Activated CD4-positive, alpha-beta T cell treated with anti-CD3 and anti-CD28 coated beads, Interleukin-2, amount 10 ng/mL, durations not matched to agents 7 days and 5 days (primary cell): ENCODE data around the gene GP1BA. TPM values are rescaled to one million over a fixed set of nuclear protein-coding genes. Genes with fewer than 3 reads are reported as not detected.

Experiments
- CTCF ChIA-PET: fragments of 350-600 bp; sonication (Branson Sonifier 250); formaldehyde crosslinking; loops from one replicate; lab custom pipeline; 2021; ENCODE audit warnings: antibody characterized with exemption; lab: Charles Lee
- POLR2A ChIA-PET: fragments of 350-600 bp; sonication (Branson Sonifier 250); formaldehyde crosslinking; loops from one replicate; lab custom pipeline; 2021; ENCODE audit warnings: antibody characterized with exemption; lab: Charles Lee
- DNase-seq: peaks from one replicate; pipeline ENCODE4 v3.0.0-alpha.2; 2020
- H3K27ac Mint-ChIP-seq: one replicate; pipeline ENCODE4 v1.8.0; 2021; ENCODE audit warnings: mild to moderate bottlenecking, moderate library complexity, mixed read lengths
- H3K27me3 Mint-ChIP-seq: one replicate; pipeline ENCODE4 v1.8.0; 2021; ENCODE audit warnings: mixed read lengths
- H3K36me3 Mint-ChIP-seq: one replicate; pipeline ENCODE4 v1.8.0; 2021; ENCODE audit warnings: low read depth, mixed read lengths
- H3K4me1 Mint-ChIP-seq: one replicate; pipeline ENCODE4 v1.8.0; 2021; ENCODE audit warnings: mixed read lengths
- H3K4me3 Mint-ChIP-seq: one replicate; pipeline ENCODE4 v1.8.0; 2021; ENCODE audit warnings: mild to moderate bottlenecking, moderate library complexity, mixed read lengths
- H3K9me3 Mint-ChIP-seq: one replicate; pipeline ENCODE4 v1.8.0; 2021; ENCODE audit warnings: mixed read lengths
- total RNA-seq, 2 experiments: library from RNA; stranded (reverse); gene quantifications; one replicate each; pipeline ENCODE4 v1.2.3, GENCODE V29; 2021

Gene GP1BA
- total RNA-seq = not detected

GRCh38 chr17:4931963-4932362 lies at the start of gene GP1BA:
Gene GP1BA (plus strand): TSS chr17:4932277. CDS start chr17:4932605, 328 bp downstream.
- Mint-ChIP-seq H3K27ac (peak within 1 kb of the TSS; percentile 10), H3K4me1 (peaks cover 28% of the 10 kb centered on the region), H3K4me3 (no peak within 1 kb of the TSS), H3K9me3 (no peaks in the 10 kb centered on the region), H3K27me3 (no peaks in the 10 kb centered on the region), H3K36me3 (peaks cover 41% of the 10 kb centered on the region)
- DNase-seq = no peak
- CTCF ChIA-PET = no interaction called here
- POLR2A ChIA-PET = no interaction called here

- POLR2A ChIA-PET = no interaction called here
- H3K4me1 Mint-ChIP-seq = peaks cover 5% of the 10 kb centered on the region
Measured at GRCh38 chr17:4884489-4884888, 47.6 kb upstream of the GP1BA start.

GRCh38 chr17:4886830-4887229 lies 45.2 kb upstream of the GP1BA start:
- peaks cover 40% of the 10 kb centered on the region for H3K36me3 Mint-ChIP-seq
- DNase-seq = no peak
- H3K4me1 Mint-ChIP-seq = peaks cover 3% of the 10 kb centered on the region
- ChIA-PET POLR2A (no interaction called here), CTCF (interaction anchor here (1.3 kb wide), 1 partner anchor 22 kb away, joined by 5 read pairs; no protein-coding TSS in a partner anchor)
- no peak overlapping the region for H3K4me3 Mint-ChIP-seq
- no peaks in the 10 kb centered on the region for H3K27me3 Mint-ChIP-seq
- peak overlapping the region; percentile 62 for H3K27ac Mint-ChIP-seq
- H3K9me3 Mint-ChIP-seq = no peaks in the 10 kb centered on the region

More at GRCh38 chr17:4884489-4884888, 47.6 kb upstream of the GP1BA start:
- Mint-ChIP-seq H3K36me3 (peaks cover 38% of the 10 kb centered on the region), H3K4me3 (no peak overlapping the region), H3K9me3 (no peaks in the 10 kb centered on the region), H3K27me3 (no peaks in the 10 kb centered on the region), H3K27ac (no peak overlapping the region)
- CTCF ChIA-PET = interaction anchor here (0.6 to 1.1 kb wide), 2 partner anchors 13 to 95 kb away, joined by 3 read pairs; no protein-coding TSS in a partner anchor
- no peak for DNase-seq

GRCh38 chr17:4887581-4887980 lies 44.5 kb upstream of the GP1BA start:
- CTCF ChIA-PET = no interaction called here
- POLR2A ChIA-PET = no interaction called here
- Mint-ChIP-seq H3K27ac (no peak overlapping the region), H3K27me3 (no peaks in the 10 kb centered on the region), H3K4me3 (no peak overlapping the region), H3K9me3 (no peaks in the 10 kb centered on the region), H3K36me3 (peaks cover 37% of the 10 kb centered on the region), H3K4me1 (peaks cover 3% of the 10 kb centered on the region)
- no peak for DNase-seq

- H3K27me3 Mint-ChIP-seq = no peaks in the 10 kb centered on the region
- no peaks in the 10 kb centered on the region for H3K9me3 Mint-ChIP-seq
Measured at GRCh38 chr17:4891411-4892410, 40.4 kb upstream of the GP1BA start.

GRCh38 chr17:4892499-4893221 lies 39.4 kb upstream of the GP1BA start:
- Mint-ChIP-seq H3K4me3 (no peak overlapping the region), H3K9me3 (no peaks in the 10 kb centered on the region), H3K4me1 (peaks cover 3% of the 10 kb centered on the region), H3K27ac (no peak overlapping the region), H3K36me3 (peaks cover 22% of the 10 kb centered on the region), H3K27me3 (no peaks in the 10 kb centered on the region)
- ChIA-PET CTCF (no interaction called here), POLR2A (no interaction called here)
- DNase-seq = no peak

More at GRCh38 chr17:4891411-4892410, 40.4 kb upstream of the GP1BA start:
- Mint-ChIP-seq H3K4me3 (no peak overlapping the region), H3K4me1 (peaks cover 3% of the 10 kb centered on the region), H3K36me3 (peaks cover 23% of the 10 kb centered on the region), H3K27ac (no peak overlapping the region)
- CTCF ChIA-PET = interaction anchor here (0.9 kb wide), 1 partner anchor 17 kb away, joined by 4 read pairs; no protein-coding TSS in a partner anchor
- no peak for DNase-seq
- POLR2A ChIA-PET = no interaction called here

- ChIA-PET POLR2A (no interaction called here), CTCF (no interaction called here)
- H3K9me3 Mint-ChIP-seq = no peaks in the 10 kb centered on the region
- H3K4me3 Mint-ChIP-seq = no peak overlapping the region
- H3K36me3 Mint-ChIP-seq = peaks cover 22% of the 10 kb centered on the region
- H3K27me3 Mint-ChIP-seq = no peaks in the 10 kb centered on the region
- DNase-seq = no peak
- H3K27ac Mint-ChIP-seq = no peak overlapping the region
- peaks cover 4% of the 10 kb centered on the region for H3K4me1 Mint-ChIP-seq
Measured at GRCh38 chr17:4893272-4893671, 38.8 kb upstream of the GP1BA start.

GRCh38 chr17:4893721-4894560 lies 38.1 kb upstream of the GP1BA start:
- Mint-ChIP-seq H3K9me3 (no peaks in the 10 kb centered on the region), H3K4me1 (peaks cover 7% of the 10 kb centered on the region), H3K36me3 (peaks cover 20% of the 10 kb centered on the region), H3K27me3 (no peaks in the 10 kb centered on the region), H3K4me3 (no peak overlapping the region), H3K27ac (no peak overlapping the region)
- DNase-seq = no peak
- CTCF ChIA-PET = no interaction called here
- POLR2A ChIA-PET = no interaction called here

GRCh38 chr17:4895121-4895520 lies 37.0 kb upstream of the GP1BA start:
- peaks cover 7% of the 10 kb centered on the region for H3K27me3 Mint-ChIP-seq
- no peak overlapping the region for H3K27ac Mint-ChIP-seq
- H3K36me3 Mint-ChIP-seq = peaks cover 18% of the 10 kb centered on the region
- H3K9me3 Mint-ChIP-seq = no peaks in the 10 kb centered on the region
- H3K4me3 Mint-ChIP-seq = no peak overlapping the region
- peaks cover 13% of the 10 kb centered on the region for H3K4me1 Mint-ChIP-seq
- ChIA-PET POLR2A (no interaction called here), CTCF (interaction anchor here (0.9 kb wide), 1 partner anchor 181 kb away, joined by 3 read pairs; no protein-coding TSS in a partner anchor)
- no peak for DNase-seq

GRCh38 chr17:4895657-4896331 lies 36.3 kb upstream of the GP1BA start:
- Mint-ChIP-seq H3K9me3 (no peaks in the 10 kb centered on the region), H3K27me3 (peaks cover 8% of the 10 kb centered on the region), H3K36me3 (peaks cover 15% of the 10 kb centered on the region), H3K4me1 (peaks cover 15% of the 10 kb centered on the region), H3K27ac (no peak overlapping the region), H3K4me3 (no peak overlapping the region)
- ChIA-PET CTCF (interaction anchor here (0.6 to 1.7 kb wide), 3 partner anchors 13 to 186 kb away, joined by 3 to 4 read pairs (median 3); partner anchors contain the start of gene ARRB2), POLR2A (no interaction called here)
- DNase-seq = no peak

GRCh38 chr17:4896332-4897197 lies 35.5 kb upstream of the GP1BA start:
- CTCF ChIA-PET = interaction anchor here (0.8 to 1.7 kb wide), 2 partner anchors 13 to 187 kb away, joined by 3 to 4 read pairs; partner anchors contain the start of gene ARRB2
- Mint-ChIP-seq H3K9me3 (no peaks in the 10 kb centered on the region), H3K4me1 (peaks cover 22% of the 10 kb centered on the region), H3K27me3 (peaks cover 10% of the 10 kb centered on the region), H3K36me3 (peaks cover 13% of the 10 kb centered on the region), H3K27ac (no peak overlapping the region), H3K4me3 (no peak overlapping the region)
- POLR2A ChIA-PET = no interaction called here
- no peak for DNase-seq
